Measurements from ENCODE around the gene CYP4V2.

GRCh38 chr4:186150926-186151325 lies 40.4 kb upstream of the CYP4V2 start:
- TF ChIP-seq FOSL1 (IDR thresholded peaks at IDR 0.05; ENCODE audit: low read depth) = no peak
- TF ChIP-seq EZH2phosphoT487 (IDR thresholded peaks at IDR 0.05; ENCODE audit: borderline replicate concordance) = no peak
- TF ChIP-seq CTCF (IDR thresholded peaks at IDR 0.05 in 2 of 3, conservative IDR thresholded peaks at IDR 0.05 in 1 of 3; ENCODE audit: borderline replicate concordance in 1 of 3, insufficient read depth in 1 of 3, low read depth in 2 of 3, low read length in 2 of 3) = no peak
- TF ChIP-seq POLR2A (IDR thresholded peaks at IDR 0.05; ENCODE audit: borderline replicate concordance, extremely low read depth, insufficient read depth, insufficient read length) = no peak
- TF ChIP-seq EZH2 (IDR thresholded peaks at IDR 0.05) = no peak
- TF ChIP-seq POLR2AphosphoS5 (IDR thresholded peaks at IDR 0.05; ENCODE audit: low read depth, low read length) = no peak
- TF ChIP-seq YY1 (IDR thresholded peaks at IDR 0.05; ENCODE audit: extremely low read depth, insufficient replicate concordance, low read depth, low read length) = no peak
- TF ChIP-seq EGR1 (IDR thresholded peaks at IDR 0.05; ENCODE audit: low read depth) = no peak
- no peak for TF ChIP-seq SRF (IDR thresholded peaks at IDR 0.05; ENCODE audit: low read depth)
- no peak for TF ChIP-seq MAX (IDR thresholded peaks at IDR 0.05)
- no peak for TF ChIP-seq SIN3A (IDR thresholded peaks at IDR 0.05; ENCODE audit: low read depth)

Measured in HCT116 (cell line).